CD4-positive, alpha-beta memory T cell (primary cell): ENCODE data around the gene THOC6. TPM values are rescaled to one million over a fixed set of nuclear protein-coding genes. Genes with fewer than 3 reads are reported as not detected.

Experiments used
- polyA plus RNA-seq, 2 donors: library from polyadenylated mRNA; unstranded; fragments of 300-500 nt; fragmentation: Illumina TruSeq; gene quantifications; one replicate each; pipeline ENCODE4 v1.2.3, GENCODE V29; 2021
- total RNA-seq, 2 experiments: library from RNA; stranded (reverse); gene quantifications; one replicate each; pipeline ENCODE4 v1.2.3, GENCODE V29; 2021

Gene THOC6
- total and polyA plus RNA-seq, 4 experiments from 2014 or later = 18.4 to 48.8 (median 32.0) TPM

Other genes starting within 250 kb of the THOC6 start
- gene ELOB, start 246.8 kb upstream of the THOC6 start, total RNA-seq = 10 to 100 TPM; 83.0 to 86.8 TPM
- 100 to 1,000 TPM; 268 to 270 TPM for gene ELOB, start 246.8 kb upstream of the THOC6 start, polyA plus RNA-seq
- gene PRSS33, start 236.5 kb upstream of the THOC6 start, total RNA-seq = not detected
- not detected for gene PRSS33, start 236.5 kb upstream of the THOC6 start, polyA plus RNA-seq
- gene PRSS41, start 225.6 kb upstream of the THOC6 start, total RNA-seq = not detected
- gene PRSS41, start 225.6 kb upstream of the THOC6 start, polyA plus RNA-seq = not detected
- 1 to 10 TPM in 1 of 2 experiments, under 1 TPM in 1; 0.96 to 2.6 TPM for gene PRSS21, start 206.8 kb upstream of the THOC6 start, total RNA-seq
- gene PRSS21, start 206.8 kb upstream of the THOC6 start, polyA plus RNA-seq = 10 to 100 TPM in 1 of 2 donors, 1 to 10 TPM in 1; 6.2 to 11.5 TPM
- gene ZG16B, start 193.7 kb upstream of the THOC6 start, total RNA-seq = not detected
- under 1 TPM in 1 of 2 donors, not detected in 1; 0.79 TPM for gene ZG16B, start 193.7 kb upstream of the THOC6 start, polyA plus RNA-seq
- under 1 TPM in 1 of 2 experiments, not detected in 1; 0.39 TPM for gene PRSS22, start 165.9 kb upstream of the THOC6 start, total RNA-seq
- gene PRSS22, start 165.9 kb upstream of the THOC6 start, polyA plus RNA-seq = under 1 TPM in 1 of 2 donors, not detected in 1; 0.42 TPM
- gene FLYWCH2, start 140.8 kb upstream of the THOC6 start, total RNA-seq = 10 to 100 TPM; 24.1 to 27.1 TPM
- 10 to 100 TPM; 21.1 to 23.3 TPM for gene FLYWCH2, start 140.8 kb upstream of the THOC6 start, polyA plus RNA-seq
- 100 to 1,000 TPM; 121 to 123 TPM for gene FLYWCH1, start 112.1 kb upstream of the THOC6 start, total RNA-seq
- 10 to 100 TPM in 1 of 2 donors, 1 to 10 TPM in 1; 7.1 to 21.2 TPM for gene FLYWCH1, start 112.1 kb upstream of the THOC6 start, polyA plus RNA-seq
- not detected for gene KREMEN2, start 59.8 kb upstream of the THOC6 start, total RNA-seq
- not detected for gene KREMEN2, start 59.8 kb upstream of the THOC6 start, polyA plus RNA-seq
- 1 to 10 TPM; 1.5 to 1.7 TPM for gene PAQR4, start 54.7 kb upstream of the THOC6 start, total RNA-seq
- gene PAQR4, start 54.7 kb upstream of the THOC6 start, polyA plus RNA-seq = under 1 TPM; 0.77 to 0.81 TPM
- under 1 TPM in 1 of 2 experiments, not detected in 1; 0.79 TPM for gene PKMYT1, start 43.6 kb upstream of the THOC6 start, total RNA-seq
- not detected for gene PKMYT1, start 43.6 kb upstream of the THOC6 start, polyA plus RNA-seq
- gene CLDN9, start 11.1 kb upstream of the THOC6 start, total RNA-seq = not detected
- not detected for gene CLDN9, start 11.1 kb upstream of the THOC6 start, polyA plus RNA-seq
- gene CLDN6, start 5.9 kb upstream of the THOC6 start, total RNA-seq = not detected
- not detected for gene CLDN6, start 5.9 kb upstream of the THOC6 start, polyA plus RNA-seq
- 1 to 10 TPM in 1 of 2 experiments, under 1 TPM in 1; 0.73 to 1.0 TPM for gene TNFRSF12A, start 3.7 kb upstream of the THOC6 start, total RNA-seq
- gene TNFRSF12A, start 3.7 kb upstream of the THOC6 start, polyA plus RNA-seq = under 1 TPM; 0.33 to 0.44 TPM
- 10 to 100 TPM; 16.0 to 18.0 TPM for gene HCFC1R1, start 93 bp upstream of the THOC6 start, total RNA-seq
- gene HCFC1R1, start 93 bp upstream of the THOC6 start, polyA plus RNA-seq = 10 to 100 TPM; 18.5 to 23.8 TPM
- gene BICDL2, start 12.9 kb downstream of the THOC6 start, total RNA-seq = not detected
- not detected for gene BICDL2, start 12.9 kb downstream of the THOC6 start, polyA plus RNA-seq
- gene MMP25, start 22.5 kb downstream of the THOC6 start, total RNA-seq = 1 to 10 TPM; 2.9 to 3.0 TPM
- gene MMP25, start 22.5 kb downstream of the THOC6 start, polyA plus RNA-seq = under 1 TPM; 0.52 to 0.91 TPM
- gene IL32, start 41.6 kb downstream of the THOC6 start, total RNA-seq = 100 to 1,000 TPM; 752 to 810 TPM
- gene IL32, start 41.6 kb downstream of the THOC6 start, polyA plus RNA-seq = 1,000 to 10,000 TPM; 3,111 to 3,174 TPM
- gene ZSCAN10, start 75.3 kb downstream of the THOC6 start, total RNA-seq = under 1 TPM in 1 of 2 experiments, not detected in 1; 0.15 TPM
- gene ZSCAN10, start 75.3 kb downstream of the THOC6 start, polyA plus RNA-seq = not detected
- gene ZNF205, start 88.6 kb downstream of the THOC6 start, total RNA-seq = not detected
- gene ZNF205, start 88.6 kb downstream of the THOC6 start, polyA plus RNA-seq = under 1 TPM in 1 of 2 donors, not detected in 1; 0.20 TPM
- 10 to 100 TPM; 14.1 to 14.5 TPM for gene ZNF213, start 111.0 kb downstream of the THOC6 start, total RNA-seq
- gene ZNF213, start 111.0 kb downstream of the THOC6 start, polyA plus RNA-seq = 1 to 10 TPM in 1 of 2 donors, under 1 TPM in 1; 0.67 to 3.2 TPM
- under 1 TPM; 0.49 to 0.97 TPM for gene OR1F1, start 164.2 kb downstream of the THOC6 start, total RNA-seq
- not detected for gene OR1F1, start 164.2 kb downstream of the THOC6 start, polyA plus RNA-seq
- gene ZNF200, start 211.1 kb downstream of the THOC6 start, total RNA-seq = 10 to 100 TPM; 27.7 to 29.2 TPM
- 10 to 100 TPM in 1 of 2 donors, 1 to 10 TPM in 1; 6.7 to 11.6 TPM for gene ZNF200, start 211.1 kb downstream of the THOC6 start, polyA plus RNA-seq
- under 1 TPM; 0.35 to 0.42 TPM for gene MEFV, start 232.6 kb downstream of the THOC6 start, total RNA-seq
- gene MEFV, start 232.6 kb downstream of the THOC6 start, polyA plus RNA-seq = under 1 TPM in 1 of 2 donors, not detected in 1; 0.05 TPM